HEK293 (cell line): ENCODE measurements around the gene LYZL1.

Experiments
- CTCF ChIP-seq: fragments of 450-650 bp; formaldehyde crosslinking; IDR thresholded peaks from 2 replicates; pipeline ENCODE4 v1.5.1; 2016; ENCODE audit warnings: missing biosample characterization, missing genetic modification characterization
- HIC1 ChIP-seq: fragments of 450-650 bp; formaldehyde crosslinking; IDR thresholded peaks from 2 replicates; pipeline ENCODE4 v1.5.1; 2016; ENCODE audit warnings: missing biosample characterization, missing genetic modification characterization
- SP7 ChIP-seq: fragments of 450-650 bp; formaldehyde crosslinking; IDR thresholded peaks from 2 replicates; pipeline ENCODE4 v1.5.1; 2016; ENCODE audit warnings: missing biosample characterization, missing genetic modification characterization
- ZBTB17 ChIP-seq: fragments of 450-650 bp; formaldehyde crosslinking; IDR thresholded peaks from 2 replicates; pipeline ENCODE4 v1.5.1; 2016; ENCODE audit warnings: missing biosample characterization, missing genetic modification characterization
- ZBTB26 ChIP-seq: fragments of 450-650 bp; formaldehyde crosslinking; optimal IDR thresholded peaks from 2 replicates; pipeline ENCODE3; 2016; ENCODE audit warnings: missing biosample characterization, mild to moderate bottlenecking, missing genetic modification characterization
- ZNF274 ChIP-seq, 2 experiments: fragments of 200-500 bp in 1 of 2; fragments of 450-650 bp in 1 of 2; sonication (Bioruptor generic) in 1 of 2; formaldehyde crosslinking in 1 of 2; IDR thresholded peaks; 2 replicates each; pipeline versions ENCODE4 v1.5.1 to v1.6.1; 2014 to 2016; ENCODE audit warnings: borderline replicate concordance in 1 of 2, inconsistent platforms in 1 of 2, low read length in 1 of 2, missing biosample characterization in 1 of 2, missing genetic modification characterization in 1 of 2
- ZNF311 ChIP-seq: fragments of 450-650 bp; formaldehyde crosslinking; IDR thresholded peaks from 2 replicates; pipeline ENCODE4 v1.5.1; 2017; ENCODE audit warnings: missing biosample characterization, missing genetic modification characterization, borderline replicate concordance
- ZNF324 ChIP-seq: fragments of 450-650 bp; formaldehyde crosslinking; IDR thresholded peaks from 2 replicates; pipeline ENCODE4 v1.5.1; 2016; ENCODE audit warnings: missing biosample characterization, missing genetic modification characterization
- ZNF335 ChIP-seq: fragments of 450-650 bp; formaldehyde crosslinking; conservative IDR thresholded peaks from 2 replicates; pipeline ENCODE4 v1.5.1; 2016; ENCODE audit warnings: missing biosample characterization, missing genetic modification characterization
- ZNF626 ChIP-seq: fragments of 450-650 bp; sonication (Bioruptor Pico); formaldehyde crosslinking; IDR thresholded peaks from 2 replicates; pipeline ENCODE4 v1.5.1; 2018; ENCODE audit warnings: missing biosample characterization, missing genetic modification characterization, inconsistent platforms
- ZNF692 ChIP-seq: fragments of 450-650 bp; formaldehyde crosslinking; IDR thresholded peaks from 2 replicates; pipeline ENCODE4 v1.5.1; 2016; ENCODE audit warnings: missing biosample characterization, missing genetic modification characterization

GRCh38 chr10:29277296-29277695 lies 11.6 kb upstream of the LYZL1 start:
- TF ChIP-seq HIC1 (tag by site-specific recombination): no peak
- no peak for TF ChIP-seq CTCF (tag by site-specific recombination)
- no peak for TF ChIP-seq ZBTB26
- no peak for TF ChIP-seq ZNF692 (tag by site-specific recombination)
- TF ChIP-seq ZNF274 (IDR thresholded peaks at IDR 0.05; ENCODE audit: low read length): no peak
- TF ChIP-seq ZNF274 (tag by site-specific recombination; IDR thresholded peaks at IDR 0.05; ENCODE audit: borderline replicate concordance): no peak
- TF ChIP-seq ZBTB17 (tag by site-specific recombination): no peak
- TF ChIP-seq ZNF335 (tag by site-specific recombination): no peak
- TF ChIP-seq ZNF311 (tag by site-specific recombination): no peak
- TF ChIP-seq SP7 (tag by site-specific recombination): no peak
- TF ChIP-seq ZNF324 (tag by site-specific recombination): no peak
- no peak for TF ChIP-seq ZNF626
